B cell (primary cell): ENCODE measurements around the gene FRS3. TPM values are rescaled to one million over a fixed set of nuclear protein-coding genes. Genes with fewer than 3 reads are reported as not detected.
"Not testable (repeated sequence)": the region's sequence is repeated elsewhere in the genome, so short reads cannot be mapped to it uniquely, and the experiment has no call there.

ENCODE experiments used
- ATAC-seq: fragments of 200-7000 bp; cut with Tn5 transposase; one replicate; pipeline ENCODE4 v1.10.0; 2021; ENCODE audit warnings: low read depth, mild to moderate bottlenecking, moderate number of reproducible peaks, moderate library complexity
- CTCF ChIA-PET: fragments of 350-600 bp; sonication (Branson Sonifier 250); formaldehyde crosslinking; loops from one replicate; lab custom pipeline; 2021; ENCODE audit warnings: antibody characterized with exemption, inconsistent platforms; lab: Charles Lee
- POLR2A ChIA-PET: fragments of 350-600 bp; sonication (Branson Sonifier 250); formaldehyde crosslinking; loops from one replicate; lab custom pipeline; 2021; ENCODE audit warnings: antibody characterized with exemption; lab: Charles Lee
- DNase-seq: peaks from one replicate; pipeline ENCODE4 v3.0.0; 2013
- H2AFZ ChIP-seq: 2 replicates; pipeline ENCODE4 v1.6.1; 2012; ENCODE audit warnings: mild to moderate bottlenecking, low read depth, low read length; ENCODE audit not compliant: insufficient read depth, poor library complexity, severe bottlenecking
- H3K27ac ChIP-seq, 2 donors: 1 replicate in 1 of 2; 2 replicates in 1 of 2; pipeline ENCODE4 v1.5.1; 2012 to 2013; ENCODE audit warnings: low read length in 2 of 2, mild to moderate bottlenecking in 2 of 2, moderate library complexity in 1 of 2
- H3K27me3 ChIP-seq, 4 experiments: fragments of 200-600 bp in 1 of 4; sonication (generic) in 1 of 4; replicated peaks in 1 of 4; 1 replicate in 2 of 4; 2 replicates in 2 of 4; pipeline versions ENCODE4 v1.6.1 to v1.7.0; 2013 to 2016; ENCODE audit warnings: low read length in 3 of 4, mild to moderate bottlenecking in 2 of 4, mixed read lengths in 1 of 4, moderate library complexity in 1 of 4; ENCODE audit not compliant: insufficient read depth in 4 of 4, control insufficient read depth in 3 of 4; ENCODE audit errors: control extremely low read depth in 1 of 4
- H3K36me3 ChIP-seq, 2 experiments: replicated peaks in 1 of 2; 1 replicate in 1 of 2; 2 replicates in 1 of 2; pipeline versions ENCODE4 v1.6.1 to v1.7.1; 2013; ENCODE audit warnings: low read length in 1 of 2; ENCODE audit not compliant: insufficient read depth in 2 of 2, control insufficient read depth in 1 of 2; ENCODE audit errors: control extremely low read depth in 1 of 2, extremely low read depth in 1 of 2
- H3K4me1 ChIP-seq, 2 donors: fragments of 200-600 bp in 1 of 2; sonication (generic) in 1 of 2; 1 replicate in 1 of 2; 2 replicates in 1 of 2; pipeline versions ENCODE4 v1.5.1 to v1.6.1; 2013 to 2017; ENCODE audit warnings: low read length in 2 of 2; ENCODE audit not compliant: control insufficient read depth in 2 of 2, insufficient read depth in 2 of 2
- H3K4me2 ChIP-seq: replicated peaks from 2 replicates; pipeline ENCODE3; 2012; ENCODE audit warnings: mild to moderate bottlenecking, low read depth, low read length; ENCODE audit not compliant: poor library complexity, severe bottlenecking
- H3K4me3 ChIP-seq, 5 experiments: fragments of 200-600 bp in 1 of 5; sonication (generic) in 1 of 5; 1 replicate in 3 of 5; 2 replicates in 2 of 5; pipeline versions ENCODE4 v1.5.1 to v1.7.0; 2011 to 2016; ENCODE audit warnings: low read length in 4 of 5, mild to moderate bottlenecking in 4 of 5, low read depth in 2 of 5, control low read depth in 1 of 5, moderate library complexity in 1 of 5; ENCODE audit not compliant: insufficient read depth in 1 of 5; ENCODE audit errors: control extremely low read depth in 1 of 5, extremely low read depth in 1 of 5
- H3K79me2 ChIP-seq: fragments of 200-600 bp; sonication (generic); one replicate; pipeline ENCODE4 v1.6.0; 2016; ENCODE audit warnings: low read length; ENCODE audit not compliant: control insufficient read depth, insufficient read depth
- H3K9ac ChIP-seq: fragments of 200-600 bp; sonication (generic); 2 replicates; pipeline ENCODE4 v1.6.1; 2017; ENCODE audit warnings: mild to moderate bottlenecking, low read length, moderate library complexity
- H3K9me3 ChIP-seq, 3 donors: one replicate each; pipeline versions ENCODE4 v1.6.1 to v1.7.1; 2013; ENCODE audit warnings: low read length in 2 of 3; ENCODE audit not compliant: control insufficient read depth in 2 of 3, insufficient read depth in 1 of 3; ENCODE audit errors: control extremely low read depth in 1 of 3
- H4K20me1 ChIP-seq: 2 replicates; pipeline ENCODE4 v1.6.0; 2012; ENCODE audit warnings: mild to moderate bottlenecking, low read length; ENCODE audit not compliant: insufficient read depth, control insufficient read depth, poor library complexity, severe bottlenecking
- H3K27ac Mint-ChIP-seq: one replicate; pipeline ENCODE4 v1.8.0; 2021; ENCODE audit warnings: mixed read lengths
- H3K27me3 Mint-ChIP-seq: one replicate; pipeline ENCODE4 v1.8.0; 2021; ENCODE audit warnings: mixed read lengths
- H3K4me1 Mint-ChIP-seq: one replicate; pipeline ENCODE4 v1.8.0; 2021; ENCODE audit warnings: mixed read lengths
- H3K4me3 Mint-ChIP-seq: one replicate; pipeline ENCODE4 v1.8.0; 2021; ENCODE audit warnings: mixed read lengths
- H3K9me3 Mint-ChIP-seq: one replicate; pipeline ENCODE4 v1.8.0; 2022; ENCODE audit warnings: mixed read lengths; ENCODE audit not compliant: insufficient read depth
- EZH2 ChIP-seq: IDR thresholded peaks from 2 replicates; pipeline ENCODE4 v1.6.1; 2012; ENCODE audit warnings: borderline replicate concordance, low read depth, mild to moderate bottlenecking, moderate library complexity, low read length; ENCODE audit not compliant: insufficient read depth, poor library complexity, severe bottlenecking
- WGBS: methylation state at CpG from one replicate; pipeline ENCODE4 v1.1.5; 2013; ENCODE audit warnings: missing lambda C conversion rate; ENCODE audit not compliant: insufficient coverage; 5-methylcytosine and 5-hydroxymethylcytosine counted together
- intact Hi-C: fragments of 100-400 bp; cut with micrococcal nuclease; formaldehyde crosslinking; loops from one replicate; pipeline ENCODE4 v1.10.0; 2022
- polyA plus RNA-seq: library from polyadenylated mRNA; depleted of rRNA; stranded (reverse); fragments of >200 nt; gene quantifications from 2 replicates; pipeline ENCODE4 v1.2.3, GENCODE V29; 2012
- total RNA-seq, 2 donors: library from RNA; stranded (reverse); fragments of 120-200 nt in 1 of 2; gene quantifications; 1 replicate in 1 of 2; 2 replicates in 1 of 2; pipeline versions ENCODE4 v1.2.3 to v1.2.4, GENCODE V29; 2013 to 2022
- TF ChIP-seq, protein P1 (sequence below): fragments of 200-600 bp; IDR thresholded peaks from one replicate; pipeline ENCODE4 v1.8.0; 2022; ENCODE audit warnings: antibody characterized with exemption, mild to moderate bottlenecking

FRS3 gene
- total and polyA plus RNA-seq, 2 donors (not counting 1 experiment from before 2014, with no cell fraction given) = 9.8 to 12.0 TPM

DNA sequence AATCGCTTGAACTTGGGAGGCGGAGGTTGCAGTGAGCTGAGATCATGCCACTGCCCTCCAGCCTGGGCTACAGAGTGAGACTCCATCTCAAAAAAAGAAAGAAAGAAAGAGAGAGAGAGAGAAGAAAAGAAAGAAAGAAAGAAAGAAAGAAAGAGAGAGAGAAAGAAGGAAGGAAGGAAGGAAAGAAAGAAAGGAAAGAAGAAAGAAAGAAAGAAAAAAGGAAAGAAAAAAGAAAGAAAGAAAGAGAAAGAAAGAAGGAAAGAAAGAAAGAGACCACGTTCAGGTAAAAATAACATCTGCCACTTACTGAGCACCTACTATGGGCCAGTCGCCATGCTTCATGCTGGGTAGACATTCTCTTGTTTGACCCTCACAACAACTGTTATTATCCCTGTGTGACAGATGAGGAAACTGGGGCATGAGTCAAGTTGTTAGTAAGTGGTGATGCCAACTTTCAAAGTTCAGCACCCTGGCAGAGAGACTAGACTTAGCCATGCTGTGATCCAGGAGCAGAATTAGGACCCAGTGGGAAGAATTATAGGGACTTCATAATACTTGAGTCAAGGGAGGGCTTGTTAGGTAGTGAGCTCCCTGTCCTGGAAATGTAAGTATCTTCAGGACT lies 13.5 kb downstream of the FRS3 start:
- H3K9ac ChIP-seq, H3K4me3 Mint-ChIP-seq, H2AFZ ChIP-seq, CTCF ChIA-PET, H3K27ac Mint-ChIP-seq, H3K4me3 ChIP-seq, H3K9me3 ChIP-seq, H3K27ac ChIP-seq, POLR2A ChIA-PET, H3K4me1 Mint-ChIP-seq, intact Hi-C loops, H3K4me2 ChIP-seq, H3K9me3 Mint-ChIP-seq, ATAC-seq, H3K27me3 Mint-ChIP-seq, H3K27me3 ChIP-seq, H3K4me1 ChIP-seq, H3K79me2 ChIP-seq, H4K20me1 ChIP-seq, H3K36me3 ChIP-seq, DNase-seq: not testable (repeated sequence)
- 100% methylated on average over 1 of the region's 4 CpGs for WGBS

GRCh38 chr6:41763470-41763869 lies 16.2 kb downstream of the FRS3 start:
- no peaks in the 10 kb centered on the region for H3K36me3 ChIP-seq
- POLR2A ChIA-PET = interaction anchor here (0.5 to 0.7 kb wide), 2 partner anchors 15 to 63 kb away, joined by 4 to 7 read pairs; no protein-coding TSS in a partner anchor
- Mint-ChIP-seq H3K27ac (no peak overlapping the region), H3K27me3 (peaks cover 3% of the 10 kb centered on the region), H3K9me3 (no peaks in the 10 kb centered on the region), H3K4me1 (no peaks in the 10 kb centered on the region), H3K4me3 (no peak overlapping the region)
- H4K20me1 ChIP-seq = no peaks in the 10 kb centered on the region
- ATAC-seq (no peak), DNase-seq (no peak)
- no peaks in the 10 kb centered on the region for H3K79me2 ChIP-seq
- CTCF ChIA-PET = no interaction called here
- H3K9me3 ChIP-seq = no peaks in the 10 kb centered on the region
- H3K9ac ChIP-seq = no peak overlapping the region
- H3K4me1 ChIP-seq = no peaks in the 10 kb centered on the region
- no peak overlapping the region for H3K4me3 ChIP-seq
- 15% methylated on average over 2 of the region's 2 CpGs for WGBS
- no peak overlapping the region for H3K27ac ChIP-seq
- intact Hi-C loops = no loop called here
- peaks cover 0 to 3% (median 0%) of the 10 kb centered on the region in 4 experiments for H3K27me3 ChIP-seq
- TF ChIP-seq EZH2 = no peak
- TF ChIP-seq, protein P1, sequence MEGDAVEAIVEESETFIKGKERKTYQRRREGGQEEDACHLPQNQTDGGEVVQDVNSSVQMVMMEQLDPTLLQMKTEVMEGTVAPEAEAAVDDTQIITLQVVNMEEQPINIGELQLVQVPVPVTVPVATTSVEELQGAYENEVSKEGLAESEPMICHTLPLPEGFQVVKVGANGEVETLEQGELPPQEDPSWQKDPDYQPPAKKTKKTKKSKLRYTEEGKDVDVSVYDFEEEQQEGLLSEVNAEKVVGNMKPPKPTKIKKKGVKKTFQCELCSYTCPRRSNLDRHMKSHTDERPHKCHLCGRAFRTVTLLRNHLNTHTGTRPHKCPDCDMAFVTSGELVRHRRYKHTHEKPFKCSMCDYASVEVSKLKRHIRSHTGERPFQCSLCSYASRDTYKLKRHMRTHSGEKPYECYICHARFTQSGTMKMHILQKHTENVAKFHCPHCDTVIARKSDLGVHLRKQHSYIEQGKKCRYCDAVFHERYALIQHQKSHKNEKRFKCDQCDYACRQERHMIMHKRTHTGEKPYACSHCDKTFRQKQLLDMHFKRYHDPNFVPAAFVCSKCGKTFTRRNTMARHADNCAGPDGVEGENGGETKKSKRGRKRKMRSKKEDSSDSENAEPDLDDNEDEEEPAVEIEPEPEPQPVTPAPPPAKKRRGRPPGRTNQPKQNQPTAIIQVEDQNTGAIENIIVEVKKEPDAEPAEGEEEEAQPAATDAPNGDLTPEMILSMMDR = no peak
- H2AFZ ChIP-seq = no peak overlapping the region
- H3K4me2 ChIP-seq = no peak overlapping the region
